AG04449 (cell line): ENCODE results near the gene CCNG2.

ENCODE experiments used
- CTCF ChIA-PET: fragments of 350-600 bp; formaldehyde crosslinking; extraction: SDS; loops from one replicate; lab custom pipeline; 2021; ENCODE audit warnings: antibody characterized with exemption; lab: Yijun Ruan, JAX
- POLR2A ChIA-PET: fragments of 400-600, 350-600 bp; formaldehyde crosslinking; extraction: SDS; loops from one replicate; lab custom pipeline; 2020; ENCODE audit warnings: antibody characterized with exemption, inconsistent platforms; lab: Yijun Ruan, JAX
- DNase-seq: peaks from one replicate; pipeline ENCODE4 v3.0.0-alpha.2; 2010; ENCODE audit warnings: low read depth, low spot score
- H3K4me3 ChIP-seq: 2 replicates; pipeline ENCODE4 v1.5.1; 2011; ENCODE audit warnings: low read depth, mild to moderate bottlenecking, control low read depth, low read length
- TF ChIP-seq, protein P1 (sequence below): IDR thresholded peaks from one replicate; pipeline ENCODE4 v1.5.1; 2011; ENCODE audit warnings: mild to moderate bottlenecking, moderate library complexity, low read length, control low read depth, inconsistent platforms; ENCODE audit not compliant: insufficient read depth; ENCODE audit errors: missing control alignments

Gene CCNG2

DNA sequence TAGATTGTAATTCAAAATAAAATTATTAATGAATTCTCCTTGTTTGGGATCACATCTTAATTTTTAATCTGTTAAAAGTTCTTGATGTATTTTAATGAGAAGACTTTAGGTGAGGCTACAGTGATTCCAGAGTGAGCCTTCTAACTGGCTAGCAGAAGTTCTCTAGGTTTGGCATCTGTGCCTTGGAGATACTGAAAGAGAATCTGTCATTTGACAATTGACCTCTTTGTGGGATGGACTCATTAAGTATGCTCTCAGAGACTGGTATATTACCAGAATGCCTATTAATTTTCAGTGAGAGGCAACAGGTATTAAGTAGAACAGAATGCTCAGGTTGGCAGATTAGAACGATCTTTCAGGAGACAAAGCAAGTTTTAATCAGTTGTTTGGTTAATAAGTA is 10.2 kb downstream of the CCNG2 start:
- CTCF ChIA-PET: no interaction called here

DNA sequence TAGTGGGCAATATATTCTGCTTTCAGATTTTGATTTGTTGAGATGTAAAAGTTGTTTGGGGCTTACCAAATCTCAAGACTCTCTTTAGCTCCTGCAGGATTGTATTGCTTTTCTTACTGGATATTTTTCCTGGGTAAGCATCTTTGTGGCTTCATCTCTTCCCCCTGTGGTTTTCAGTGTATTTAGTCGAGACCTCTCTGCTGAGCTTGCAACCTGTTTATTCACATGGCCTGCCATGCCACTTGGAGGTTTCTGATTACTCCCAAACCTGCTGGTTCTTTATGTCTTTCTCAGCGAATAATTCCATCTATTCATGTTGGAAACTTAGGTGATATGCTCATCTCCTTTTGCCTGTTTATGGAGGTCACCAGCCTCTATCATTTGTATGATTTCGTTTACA is 10.9 kb downstream of the CCNG2 start:
- CTCF ChIA-PET: interaction anchor here (2.3 kb wide), 1 partner anchor 36 kb away, joined by 8 read pairs; no protein-coding TSS in a partner anchor
- no peak overlapping the region for H3K4me3 ChIP-seq
- POLR2A ChIA-PET: no interaction called here
- TF ChIP-seq, protein P1, sequence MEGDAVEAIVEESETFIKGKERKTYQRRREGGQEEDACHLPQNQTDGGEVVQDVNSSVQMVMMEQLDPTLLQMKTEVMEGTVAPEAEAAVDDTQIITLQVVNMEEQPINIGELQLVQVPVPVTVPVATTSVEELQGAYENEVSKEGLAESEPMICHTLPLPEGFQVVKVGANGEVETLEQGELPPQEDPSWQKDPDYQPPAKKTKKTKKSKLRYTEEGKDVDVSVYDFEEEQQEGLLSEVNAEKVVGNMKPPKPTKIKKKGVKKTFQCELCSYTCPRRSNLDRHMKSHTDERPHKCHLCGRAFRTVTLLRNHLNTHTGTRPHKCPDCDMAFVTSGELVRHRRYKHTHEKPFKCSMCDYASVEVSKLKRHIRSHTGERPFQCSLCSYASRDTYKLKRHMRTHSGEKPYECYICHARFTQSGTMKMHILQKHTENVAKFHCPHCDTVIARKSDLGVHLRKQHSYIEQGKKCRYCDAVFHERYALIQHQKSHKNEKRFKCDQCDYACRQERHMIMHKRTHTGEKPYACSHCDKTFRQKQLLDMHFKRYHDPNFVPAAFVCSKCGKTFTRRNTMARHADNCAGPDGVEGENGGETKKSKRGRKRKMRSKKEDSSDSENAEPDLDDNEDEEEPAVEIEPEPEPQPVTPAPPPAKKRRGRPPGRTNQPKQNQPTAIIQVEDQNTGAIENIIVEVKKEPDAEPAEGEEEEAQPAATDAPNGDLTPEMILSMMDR: no peak
- DNase-seq: no peak

More for the DNA sequence above, 10.2 kb downstream of the CCNG2 start:
- POLR2A ChIA-PET: no interaction called here
- no peak overlapping the region for H3K4me3 ChIP-seq
- TF ChIP-seq, protein P1: no peak
- DNase-seq: no peak

DNA sequence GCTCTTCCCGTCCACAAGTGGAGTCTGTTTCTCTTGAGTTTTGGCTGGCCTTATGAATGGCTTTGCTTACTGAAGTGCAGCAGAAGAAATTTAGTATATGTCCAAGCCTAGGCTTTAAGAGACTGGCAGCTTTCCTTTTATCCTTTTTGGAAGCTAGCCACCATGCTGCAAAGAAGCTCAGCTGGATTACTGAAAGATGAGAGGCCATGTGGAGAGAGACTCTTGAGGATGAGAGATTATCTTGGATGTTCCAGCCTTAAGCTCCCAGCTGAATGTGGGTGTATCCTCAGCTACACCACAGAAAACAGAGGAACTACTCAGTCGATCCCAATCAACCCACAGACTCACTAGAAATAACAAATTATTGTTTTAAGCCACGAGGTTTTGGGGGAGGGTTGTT is 12.5 kb downstream of the CCNG2 start:
- no peak overlapping the region for H3K4me3 ChIP-seq
- ChIA-PET CTCF (interaction anchor here (2.3 kb wide), 1 partner anchor 34 kb away, joined by 8 read pairs; no protein-coding TSS in a partner anchor), POLR2A (no interaction called here)
- DNase-seq: no peak
- TF ChIP-seq, protein P1: no peak

DNA sequence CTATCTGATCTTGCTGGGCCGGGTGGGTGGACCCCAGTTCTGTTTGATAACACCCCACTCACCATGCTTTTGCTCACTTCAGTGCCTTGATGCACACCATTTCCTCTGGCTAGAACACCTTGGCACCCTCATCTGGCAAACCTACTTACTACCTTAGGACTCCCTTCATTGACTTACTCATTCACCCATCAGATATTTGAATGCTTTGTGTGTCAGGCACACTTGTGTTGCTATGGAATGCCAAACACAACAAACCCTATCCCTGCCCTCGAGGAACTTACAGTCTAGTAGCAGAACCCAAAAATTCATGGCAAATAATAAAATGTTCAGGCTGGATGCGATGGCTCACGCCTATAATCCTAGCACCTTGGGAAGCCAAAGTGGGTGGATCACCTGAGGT is 13.9 kb downstream of the CCNG2 start:
- H3K4me3 ChIP-seq: no peak overlapping the region
- TF ChIP-seq, protein P1: no peak
- ChIA-PET POLR2A (no interaction called here), CTCF (no interaction called here)
- no peak for DNase-seq

DNA sequence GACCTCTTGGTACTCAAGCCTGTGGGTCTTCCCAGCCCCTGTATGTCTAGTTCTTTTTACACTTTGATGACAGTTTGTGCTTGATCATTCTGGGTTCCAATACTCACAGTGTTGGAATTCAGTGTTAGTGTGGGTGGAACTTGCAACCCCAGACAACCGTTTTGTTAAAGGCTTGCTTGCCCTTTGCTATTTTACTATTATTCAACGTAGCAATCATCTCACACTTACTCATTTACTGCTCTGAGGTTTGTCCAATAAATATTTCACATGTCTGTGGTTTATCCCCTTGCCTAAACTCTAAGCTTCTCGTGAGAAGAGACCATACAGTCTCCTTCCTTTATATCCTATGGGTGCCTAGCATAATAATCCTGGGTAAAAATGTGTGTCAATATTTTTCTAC is 15.3 kb downstream of the CCNG2 start:
- peak; percentile 89 for DNase-seq
- TF ChIP-seq, protein P1: no peak
- ChIA-PET CTCF (interaction anchor here (2.0 kb wide), 1 partner anchor 40 kb away, joined by 5 read pairs; no protein-coding TSS in a partner anchor), POLR2A (interaction anchor here (0.6 kb wide), 1 partner anchor 16 kb away, joined by 3 read pairs; no protein-coding TSS in a partner anchor)
- H3K4me3 ChIP-seq: no peak overlapping the region

DNA sequence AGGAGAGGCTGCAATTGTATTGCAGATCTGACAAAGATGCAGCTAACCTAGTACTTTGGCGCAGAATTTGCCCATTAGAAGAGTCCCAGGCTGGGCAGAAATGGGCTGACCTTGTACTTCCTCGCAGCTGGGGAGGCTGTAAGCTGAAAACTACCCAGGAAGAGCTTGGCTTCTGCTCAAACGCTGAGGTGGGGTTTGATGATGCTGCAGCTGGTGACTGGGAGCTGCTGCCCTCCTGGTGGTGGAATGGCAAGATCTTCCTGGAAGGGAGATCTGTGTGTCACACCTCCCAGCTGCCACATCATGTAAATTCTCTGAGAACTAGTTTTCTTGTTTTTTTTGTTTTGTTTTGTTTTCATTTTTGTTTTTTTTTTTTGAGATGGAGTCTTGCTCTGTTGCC is 17.4 kb downstream of the CCNG2 start:
- DNase-seq: no peak
- TF ChIP-seq, protein P1: peak; percentile 9
- no peak overlapping the region for H3K4me3 ChIP-seq
- CTCF ChIA-PET: interaction anchor here (0.7 to 2.0 kb wide), 8 partner anchors 12 to 127 kb away, joined by 3 to 8 read pairs (median 4); no protein-coding TSS in a partner anchor
- POLR2A ChIA-PET: no interaction called here
